Natural killer cell (primary cell): ENCODE results near the gene CEP68. TPM values are rescaled to one million over a fixed set of nuclear protein-coding genes. Genes with fewer than 3 reads are reported as not detected.

Experiments used
- ATAC-seq, 3 donors: fragments of 150-1000 bp in 2 of 3; fragments of 200-7000 bp in 1 of 3; cut with Tn5 transposase; 1 replicate in 1 of 3; 2 replicates in 2 of 3; pipeline ENCODE4 v1.10.0; 2021; ENCODE audit warnings: mild to moderate bottlenecking in 2 of 3, moderate library complexity in 2 of 3
- DNase-seq, 2 donors: peaks; one replicate each; pipeline versions ENCODE4 v3.0.0 to v3.0.0-alpha.2; 2013 to 2021; ENCODE audit warnings: mixed read lengths in 1 of 2
- H3K27ac ChIP-seq: one replicate; pipeline ENCODE4 v1.5.1; 2013; ENCODE audit warnings: mild to moderate bottlenecking, low read length
- H3K27me3 ChIP-seq: one replicate; pipeline ENCODE4 v1.6.1; 2013; ENCODE audit warnings: low read length; ENCODE audit not compliant: control insufficient read depth, insufficient read depth
- H3K36me3 ChIP-seq: one replicate; pipeline ENCODE4 v1.6.1; 2013; ENCODE audit warnings: low read length; ENCODE audit not compliant: control insufficient read depth, insufficient read depth
- H3K4me1 ChIP-seq: one replicate; pipeline ENCODE4 v1.6.1; 2013; ENCODE audit warnings: low read length; ENCODE audit not compliant: control insufficient read depth, insufficient read depth
- H3K4me3 ChIP-seq: one replicate; pipeline ENCODE4 v1.5.1; 2013; ENCODE audit warnings: low read length
- H3K9me3 ChIP-seq: one replicate; pipeline ENCODE4 v1.6.1; 2013; ENCODE audit warnings: low read length; ENCODE audit not compliant: control insufficient read depth, insufficient read depth
- H3K27ac Mint-ChIP-seq, 2 donors: one replicate each; pipeline ENCODE4 v1.8.0; 2022; ENCODE audit warnings: mild to moderate bottlenecking in 2 of 2, mixed read lengths in 2 of 2, moderate library complexity in 1 of 2
- H3K27me3 Mint-ChIP-seq, 2 donors: one replicate each; pipeline ENCODE4 v1.8.0; 2022; ENCODE audit warnings: low read depth in 2 of 2, mixed read lengths in 2 of 2
- H3K36me3 Mint-ChIP-seq: one replicate; pipeline ENCODE4 v1.8.0; 2022; ENCODE audit warnings: mixed read lengths
- H3K4me1 Mint-ChIP-seq, 2 donors: one replicate each; pipeline ENCODE4 v1.8.0; 2022; ENCODE audit warnings: mixed read lengths in 2 of 2
- H3K4me3 Mint-ChIP-seq: one replicate; pipeline ENCODE4 v1.8.0; 2022; ENCODE audit warnings: mild to moderate bottlenecking, moderate library complexity, mixed read lengths
- H3K9me3 Mint-ChIP-seq, 2 donors: one replicate each; pipeline ENCODE4 v1.8.0; 2022; ENCODE audit warnings: mixed read lengths in 2 of 2
- CTCF ChIP-seq: fragments of 200-600 bp; IDR thresholded peaks from one replicate; pipeline ENCODE4 v1.8.0; 2022; ENCODE audit warnings: antibody characterized with exemption
- WGBS: methylation state at CpG from one replicate; pipeline ENCODE4 v1.1.7; 2013; ENCODE audit warnings: missing lambda C conversion rate; ENCODE audit not compliant: insufficient coverage; 5-methylcytosine and 5-hydroxymethylcytosine counted together
- intact Hi-C: fragments of 100-400 bp; cut with micrococcal nuclease; formaldehyde crosslinking; loops from one replicate; pipeline ENCODE4 v1.14.2; 2022
- total RNA-seq, 4 donors: library from RNA; stranded (reverse); fragments of 120-200 nt in 1 of 4; gene quantifications; one replicate each; pipeline versions ENCODE4 v1.2.3 to v1.2.4, GENCODE V29; 2013 to 2022

CEP68 gene
- total RNA-seq, 3 donors from 2014 or later (not counting 1 experiment from before 2014, with no cell fraction given), result 5.6 to 8.3 (median 5.8) TPM

DNA sequence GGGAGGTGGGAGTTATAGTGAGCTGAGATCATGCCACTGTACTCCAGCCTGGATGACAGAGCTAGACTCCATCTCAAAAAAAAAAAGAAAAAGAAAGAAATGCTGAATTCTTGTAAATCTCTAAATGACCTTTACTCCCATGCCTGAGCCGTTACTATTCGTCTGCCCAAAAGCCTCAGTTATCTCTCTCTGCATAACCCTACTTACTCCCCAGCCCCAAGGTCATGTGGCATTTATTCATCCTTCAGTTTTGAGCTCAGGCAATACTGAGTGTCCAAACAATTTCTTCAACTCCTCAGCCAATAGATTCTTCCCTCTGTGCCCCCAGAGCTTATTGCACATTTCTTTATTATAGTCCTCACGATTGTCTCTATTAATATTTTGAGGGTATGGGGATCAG is 44.9 kb downstream of the CEP68 start:
- Histone ChIP-seq H3K9me3 (no peaks in the 10 kb centered on the region), H3K36me3 (peaks cover 49% of the 10 kb centered on the region), H3K4me3 (no peak overlapping the region), H3K27ac (no peak overlapping the region), H3K27me3 (no peaks in the 10 kb centered on the region), H3K4me1 (no peaks in the 10 kb centered on the region)
- no peaks in the 10 kb centered on the region for H3K36me3 Mint-ChIP-seq
- no peak for ATAC-seq
- DNase-seq, result no peak
- intact Hi-C loops, result no loop called here
- H3K27me3 Mint-ChIP-seq, result no peaks in the 10 kb centered on the region
- peak overlapping the region in 1 of 2 donors; percentile 5 for H3K27ac Mint-ChIP-seq
- 88% methylated on average over 2 of the region's 3 CpGs for WGBS
- no peaks in the 10 kb centered on the region for H3K9me3 Mint-ChIP-seq
- no peak overlapping the region for H3K4me3 Mint-ChIP-seq
- H3K4me1 Mint-ChIP-seq, result peaks cover 35 to 45% of the 10 kb centered on the region in 2 donors
- TF ChIP-seq CTCF, result no peak

GRCh38 chr2:65103013-65103715 is 46.9 kb downstream of the CEP68 start:
- no peaks in the 10 kb centered on the region for H3K9me3 Mint-ChIP-seq
- no peaks in the 10 kb centered on the region for H3K9me3 ChIP-seq
- peaks cover 9% of the 10 kb centered on the region for H3K4me1 ChIP-seq
- no peak for TF ChIP-seq CTCF
- H3K36me3 ChIP-seq, result peaks cover 33% of the 10 kb centered on the region
- no peaks in the 10 kb centered on the region for H3K27me3 Mint-ChIP-seq
- no peak overlapping the region for H3K4me3 Mint-ChIP-seq
- no peak overlapping the region for H3K27ac ChIP-seq
- H3K4me1 Mint-ChIP-seq, result peaks cover 38% of the 10 kb centered on the region in 2 donors
- intact Hi-C loops, result no loop called here
- H3K27ac Mint-ChIP-seq, result no peak overlapping the region
- WGBS, result 98% methylated on average over 5 of the region's 6 CpGs
- no peak for ATAC-seq
- H3K4me3 ChIP-seq, result no peak overlapping the region
- H3K27me3 ChIP-seq, result no peaks in the 10 kb centered on the region
- no peaks in the 10 kb centered on the region for H3K36me3 Mint-ChIP-seq
- DNase-seq, result no peak

DNA sequence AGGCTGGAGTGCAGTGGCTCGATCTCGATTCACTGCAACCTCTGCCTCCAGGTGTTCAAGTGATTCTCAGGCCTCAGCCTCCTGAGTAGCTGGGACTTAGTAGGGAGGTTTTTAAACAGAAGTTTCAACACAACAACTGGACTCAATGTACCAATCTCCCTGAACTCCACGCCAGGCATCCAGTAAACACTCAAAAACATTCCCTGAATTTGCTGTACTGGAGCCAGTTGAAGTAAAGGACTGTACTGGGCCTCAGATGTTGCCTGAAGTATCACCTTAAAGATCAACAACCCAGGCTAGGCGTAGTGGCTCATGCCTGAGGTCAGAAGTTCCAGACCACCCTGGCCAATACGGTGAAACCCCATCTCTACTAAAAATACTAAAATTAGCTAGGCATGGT is 51.3 kb downstream of the CEP68 start:
- TF ChIP-seq CTCF, result no peak
- Histone ChIP-seq H3K4me1 (peaks cover 13% of the 10 kb centered on the region), H3K9me3 (no peaks in the 10 kb centered on the region), H3K27me3 (no peaks in the 10 kb centered on the region), H3K27ac (no peak overlapping the region), H3K36me3 (peaks cover 15% of the 10 kb centered on the region), H3K4me3 (no peak overlapping the region)
- peak overlapping the region; percentile 43 to 51 for H3K27ac Mint-ChIP-seq
- DNase-seq, result no peak
- peak in 1 of 3 donors; percentile 10 for ATAC-seq
- H3K36me3 Mint-ChIP-seq, result no peaks in the 10 kb centered on the region
- intact Hi-C loops, result no loop called here
- no peaks in the 10 kb centered on the region for H3K9me3 Mint-ChIP-seq
- 100% methylated on average over 1 of the region's 5 CpGs for WGBS
- peaks cover 57 to 58% of the 10 kb centered on the region in 2 donors for H3K4me1 Mint-ChIP-seq
- no peak overlapping the region for H3K4me3 Mint-ChIP-seq
- no peaks in the 10 kb centered on the region for H3K27me3 Mint-ChIP-seq

DNA sequence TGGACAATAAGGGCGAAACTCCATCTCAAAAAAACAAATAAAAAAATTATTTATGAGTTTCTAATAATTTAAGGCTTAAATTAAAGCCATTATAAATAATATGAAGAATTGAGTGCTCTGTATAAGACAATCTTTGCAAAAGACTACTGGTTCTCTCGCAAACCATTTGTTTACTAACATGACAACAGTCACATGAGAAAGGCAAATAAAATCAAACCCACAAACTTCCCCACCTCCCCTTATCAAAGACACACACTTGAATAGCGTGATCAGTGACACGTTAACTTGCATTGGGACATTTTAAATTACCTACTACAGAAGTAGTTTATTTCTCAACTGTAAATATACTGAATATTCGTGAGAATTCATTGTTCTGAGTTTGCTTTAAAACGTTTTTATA is 52.6 kb downstream of the CEP68 start:
- Histone ChIP-seq H3K4me1 (peaks cover 16% of the 10 kb centered on the region), H3K27ac (no peak overlapping the region), H3K4me3 (no peak overlapping the region), H3K9me3 (no peaks in the 10 kb centered on the region), H3K27me3 (no peaks in the 10 kb centered on the region), H3K36me3 (peaks cover 5% of the 10 kb centered on the region)
- Mint-ChIP-seq H3K9me3 (no peaks in the 10 kb centered on the region), H3K36me3 (no peaks in the 10 kb centered on the region), H3K4me3 (no peak overlapping the region), H3K27me3 (no peaks in the 10 kb centered on the region), H3K27ac (no peak overlapping the region), H3K4me1 (peaks cover 63 to 67% of the 10 kb centered on the region in 2 donors)
- TF ChIP-seq CTCF, result no peak
- DNase-seq, result no peak
- ATAC-seq, result no peak
- 90% methylated on average over 1 of the region's 6 CpGs for WGBS
- intact Hi-C loops, result no loop called here
